ENCODE data around the gene IFRD2. TPM values are rescaled to one million over a fixed set of nuclear protein-coding genes. Genes with fewer than 3 reads are reported as not detected.

The IFRD2 gene
- total and polyA plus RNA-seq, 2 of the 8 experiments (the other 6 are each of a cell fraction or from before 2014, with no cell fraction given), result 76.7 to 88.8 TPM

DNA sequence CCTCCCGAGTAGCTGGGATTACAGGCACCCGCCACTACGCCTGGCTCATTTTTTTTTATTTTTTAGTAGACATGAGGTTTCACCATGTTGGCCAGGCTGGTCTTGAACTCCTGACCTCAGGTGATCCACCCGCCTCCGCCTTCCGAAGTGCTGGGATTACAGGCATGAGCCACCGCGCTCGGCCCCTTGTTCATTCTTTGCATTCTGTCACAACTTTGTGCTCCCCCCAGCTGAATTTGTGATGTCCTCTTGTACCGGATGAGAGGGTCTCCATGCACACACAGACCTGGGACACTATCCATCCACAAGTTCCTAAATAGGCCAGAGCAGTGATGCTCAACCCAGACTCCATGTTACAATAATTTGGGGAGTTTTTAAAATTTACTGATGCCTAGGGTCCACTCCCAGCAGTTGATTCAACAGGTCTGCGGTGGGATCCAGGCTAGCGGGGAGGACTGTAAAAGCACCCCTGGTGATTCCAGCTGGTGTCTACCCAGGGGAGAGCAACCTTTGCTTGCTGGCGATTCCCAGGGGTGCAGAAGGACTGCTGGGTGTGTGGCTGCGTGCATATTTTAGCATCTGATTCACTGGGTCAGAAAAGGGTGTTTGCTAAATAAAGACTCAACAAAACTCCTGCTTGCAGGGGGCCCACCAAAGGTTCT, 47.4 kb upstream of the IFRD2 start (continued):
- no peak for TF ChIP-seq SIRT6 (IDR thresholded peaks at IDR 0.05; ENCODE audit: low read length)

Data from H1 (cell line).